Endothelial cell (in vitro differentiated cells): ENCODE results near the gene NMNAT3. TPM values are rescaled to one million over a fixed set of nuclear protein-coding genes. Genes with fewer than 3 reads are reported as not detected.

Experiments used
- DNase-seq: peaks from one replicate; pipeline ENCODE4 v3.0.0; 2021; ENCODE audit warnings: low spot score
- H3K27ac Mint-ChIP-seq: one replicate; pipeline ENCODE4 v1.8.0; 2021; ENCODE audit warnings: mixed read lengths, inconsistent platforms; ENCODE audit not compliant: unreplicated experiment
- H3K27me3 Mint-ChIP-seq: one replicate; pipeline ENCODE4 v1.8.0; 2021; ENCODE audit warnings: mild to moderate bottlenecking, moderate library complexity, mixed read lengths, inconsistent platforms; ENCODE audit not compliant: unreplicated experiment
- H3K36me3 Mint-ChIP-seq: one replicate; pipeline ENCODE4 v1.8.0; 2021; ENCODE audit warnings: mild to moderate bottlenecking, low read depth, mixed read lengths, inconsistent platforms; ENCODE audit not compliant: unreplicated experiment
- H3K4me1 Mint-ChIP-seq: one replicate; pipeline ENCODE4 v1.8.0; 2021; ENCODE audit warnings: mild to moderate bottlenecking, mixed read lengths, inconsistent platforms; ENCODE audit not compliant: unreplicated experiment
- H3K4me3 Mint-ChIP-seq: one replicate; pipeline ENCODE4 v1.8.0; 2021; ENCODE audit warnings: mild to moderate bottlenecking, mixed read lengths, inconsistent platforms; ENCODE audit not compliant: unreplicated experiment
- H3K9me3 Mint-ChIP-seq: one replicate; pipeline ENCODE4 v1.8.0; 2021; ENCODE audit warnings: mixed read lengths, inconsistent platforms; ENCODE audit not compliant: unreplicated experiment
- total RNA-seq: library from RNA; stranded (reverse); fragmentation: NEBNext Ultra II Directional; extraction: Animal tissue kit (Norgen Biotek cat#: 25700); gene quantifications from one replicate; pipeline ENCODE4 v1.2.1, GENCODE V29; 2021; ENCODE audit not compliant: unreplicated experiment
- TF ChIP-seq, protein P1 (sequence below): fragments of 200-600 bp; sonication (generic); IDR thresholded peaks from one replicate; pipeline ENCODE4 v1.5.0; 2021; ENCODE audit warnings: antibody characterized with exemption; ENCODE audit not compliant: unreplicated experiment

Gene NMNAT3
- total RNA-seq, 1 donor from 2014 or later, result 0.62 TPM

DNA sequence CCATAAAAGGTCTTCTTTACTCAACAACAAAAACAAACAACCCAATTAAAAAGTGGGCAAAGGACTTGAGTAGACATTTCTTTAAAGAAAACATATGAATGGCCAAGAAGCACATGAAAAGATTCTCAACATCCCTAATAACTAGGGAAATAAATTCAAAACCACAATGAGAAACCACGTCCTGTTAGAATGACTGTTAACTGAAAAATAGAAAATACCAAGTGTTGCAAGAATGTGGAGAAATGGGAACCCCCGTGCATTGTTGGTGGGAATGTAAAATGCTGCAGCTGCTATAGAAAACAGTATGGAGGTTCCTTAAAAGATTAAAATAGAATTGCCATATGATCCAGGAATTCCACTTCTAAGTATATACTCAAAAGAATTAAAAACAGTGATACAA lies 34.8 kb downstream of the NMNAT3 start:
- Mint-ChIP-seq H3K4me1 (peaks cover 6% of the 10 kb centered on the region), H3K36me3 (no peaks in the 10 kb centered on the region), H3K27me3 (no peaks in the 10 kb centered on the region), H3K4me3 (no peak overlapping the region), H3K9me3 (no peaks in the 10 kb centered on the region), H3K27ac (no peak overlapping the region)
- TF ChIP-seq, protein P1, sequence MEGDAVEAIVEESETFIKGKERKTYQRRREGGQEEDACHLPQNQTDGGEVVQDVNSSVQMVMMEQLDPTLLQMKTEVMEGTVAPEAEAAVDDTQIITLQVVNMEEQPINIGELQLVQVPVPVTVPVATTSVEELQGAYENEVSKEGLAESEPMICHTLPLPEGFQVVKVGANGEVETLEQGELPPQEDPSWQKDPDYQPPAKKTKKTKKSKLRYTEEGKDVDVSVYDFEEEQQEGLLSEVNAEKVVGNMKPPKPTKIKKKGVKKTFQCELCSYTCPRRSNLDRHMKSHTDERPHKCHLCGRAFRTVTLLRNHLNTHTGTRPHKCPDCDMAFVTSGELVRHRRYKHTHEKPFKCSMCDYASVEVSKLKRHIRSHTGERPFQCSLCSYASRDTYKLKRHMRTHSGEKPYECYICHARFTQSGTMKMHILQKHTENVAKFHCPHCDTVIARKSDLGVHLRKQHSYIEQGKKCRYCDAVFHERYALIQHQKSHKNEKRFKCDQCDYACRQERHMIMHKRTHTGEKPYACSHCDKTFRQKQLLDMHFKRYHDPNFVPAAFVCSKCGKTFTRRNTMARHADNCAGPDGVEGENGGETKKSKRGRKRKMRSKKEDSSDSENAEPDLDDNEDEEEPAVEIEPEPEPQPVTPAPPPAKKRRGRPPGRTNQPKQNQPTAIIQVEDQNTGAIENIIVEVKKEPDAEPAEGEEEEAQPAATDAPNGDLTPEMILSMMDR, result no peak
- no peak for DNase-seq

DNA sequence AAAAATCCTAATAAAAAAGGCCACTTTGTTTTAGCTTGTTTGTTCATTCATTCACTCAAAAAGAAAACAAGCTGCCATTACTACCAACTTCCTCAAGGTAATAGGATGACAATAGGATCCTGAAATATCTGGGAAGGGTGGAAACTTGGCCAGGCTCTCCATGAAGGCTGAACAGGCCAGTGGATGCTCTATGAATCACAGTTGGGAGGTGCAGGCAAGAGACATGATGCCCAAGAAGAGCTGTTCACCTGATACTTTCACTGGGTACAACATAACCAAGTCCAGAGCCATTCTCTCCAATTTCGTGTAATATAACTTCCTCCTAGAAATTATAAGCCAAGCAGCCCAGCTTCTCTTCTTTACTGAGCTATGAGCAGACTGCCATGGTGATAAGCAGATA lies 37.3 kb downstream of the NMNAT3 start:
- Mint-ChIP-seq H3K9me3 (no peaks in the 10 kb centered on the region), H3K27me3 (no peaks in the 10 kb centered on the region), H3K27ac (no peak overlapping the region), H3K4me1 (peaks cover 6% of the 10 kb centered on the region), H3K4me3 (no peak overlapping the region), H3K36me3 (no peaks in the 10 kb centered on the region)
- DNase-seq, result no peak
- TF ChIP-seq, protein P1, result no peak

DNA sequence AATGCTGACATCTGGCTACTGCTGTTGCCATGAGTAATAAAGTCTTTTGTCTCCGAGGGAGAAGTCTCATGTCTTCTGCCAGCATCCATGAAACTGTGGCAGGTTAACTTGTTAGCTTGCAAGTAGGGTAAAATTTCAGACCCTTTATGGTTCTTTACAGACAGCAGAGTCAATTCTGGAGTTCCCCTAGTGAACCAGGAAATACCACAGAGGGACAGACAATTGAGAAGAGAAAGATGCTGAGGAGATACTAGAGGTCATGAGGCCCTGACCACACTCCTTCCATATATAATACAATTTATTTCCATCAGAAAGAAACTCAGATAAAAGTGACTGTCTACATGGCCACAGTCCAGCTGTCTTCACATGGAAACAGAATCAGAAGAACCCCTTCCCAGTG lies 38.1 kb downstream of the NMNAT3 start:
- no peaks in the 10 kb centered on the region for H3K9me3 Mint-ChIP-seq
- peaks cover 6% of the 10 kb centered on the region for H3K4me1 Mint-ChIP-seq
- TF ChIP-seq, protein P1, result no peak
- H3K36me3 Mint-ChIP-seq, result no peaks in the 10 kb centered on the region
- DNase-seq, result no peak
- no peak overlapping the region for H3K27ac Mint-ChIP-seq
- H3K4me3 Mint-ChIP-seq, result no peak overlapping the region
- no peaks in the 10 kb centered on the region for H3K27me3 Mint-ChIP-seq

DNA sequence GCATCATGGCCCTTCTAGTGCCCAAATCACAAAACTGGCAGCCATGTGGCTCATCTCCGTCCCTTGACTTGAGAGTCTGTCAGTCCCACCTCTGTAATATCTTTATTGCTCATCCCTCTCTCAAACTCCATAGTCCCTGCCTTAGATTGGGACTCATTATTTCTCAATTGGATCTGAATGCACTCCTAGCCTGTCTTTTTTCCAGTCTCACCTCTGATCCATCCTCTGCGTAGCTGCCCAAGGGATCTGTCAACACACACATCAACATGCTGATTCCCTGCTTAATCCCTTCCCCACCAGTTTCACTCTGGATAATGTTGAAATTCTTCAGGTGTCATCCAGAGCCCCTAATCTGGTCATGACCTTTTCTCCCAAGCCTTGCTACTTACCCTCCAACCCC lies 39.3 kb downstream of the NMNAT3 start:
- peaks cover 6% of the 10 kb centered on the region for H3K4me1 Mint-ChIP-seq
- H3K27ac Mint-ChIP-seq, result no peak overlapping the region
- H3K36me3 Mint-ChIP-seq, result no peaks in the 10 kb centered on the region
- no peak overlapping the region for H3K4me3 Mint-ChIP-seq
- no peak for DNase-seq
- TF ChIP-seq, protein P1, result no peak
- no peaks in the 10 kb centered on the region for H3K9me3 Mint-ChIP-seq
- H3K27me3 Mint-ChIP-seq, result no peaks in the 10 kb centered on the region

DNA sequence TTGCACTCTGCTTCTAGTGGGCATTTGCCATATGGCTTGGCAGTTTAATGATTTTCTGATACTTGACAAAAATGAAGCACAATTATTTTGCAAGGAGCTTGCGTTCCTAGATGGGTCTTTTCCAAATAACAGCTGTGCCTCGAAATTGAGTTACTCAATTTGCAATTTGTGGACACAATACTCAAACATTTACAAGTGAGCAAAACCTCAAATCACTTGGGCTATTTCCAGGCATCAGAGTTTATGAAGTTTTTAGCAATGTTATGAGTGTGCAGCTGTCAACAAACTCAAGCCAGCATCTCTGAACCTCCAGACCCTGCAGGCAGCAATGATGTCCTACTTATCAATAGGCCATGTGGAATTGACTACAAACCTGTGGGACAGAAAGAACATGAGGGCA lies 41.3 kb downstream of the NMNAT3 start:
- H3K9me3 Mint-ChIP-seq, result no peaks in the 10 kb centered on the region
- TF ChIP-seq, protein P1, result no peak
- no peaks in the 10 kb centered on the region for H3K4me1 Mint-ChIP-seq
- no peaks in the 10 kb centered on the region for H3K36me3 Mint-ChIP-seq
- no peak for DNase-seq
- H3K27me3 Mint-ChIP-seq, result no peaks in the 10 kb centered on the region
- H3K4me3 Mint-ChIP-seq, result no peak overlapping the region
- H3K27ac Mint-ChIP-seq, result no peak overlapping the region
